Stimulated activated CD4-positive, alpha-beta T cell treated with anti-CD3 and anti-CD28 coated beads, TNF-alpha, amount 100 ng/mL, for 48 hours (primary cell): ENCODE results near the gene ISCU.
"Not testable (repeated sequence)": the region's sequence is repeated elsewhere in the genome, so short reads cannot be mapped to it uniquely, and the experiment has no call there.

ENCODE experiments used
- DNase-seq, 3 donors: peaks; one replicate each; pipeline ENCODE4 v3.0.0-alpha.2; 2020; ENCODE audit warnings: low read depth in 3 of 3

ISCU gene

GRCh38 chr12:108618079-108618952 is 55.9 kb downstream of the ISCU start:
- DNase-seq: peak; percentile 59 to 76 (median 61)

GRCh38 chr12:108618953-108619274 is 56.5 kb downstream of the ISCU start:
- DNase-seq: not testable (repeated sequence)
